Stimulated activated CD8-positive, alpha-beta memory T cell treated with anti-CD3 and anti-CD28 coated beads, Interleukin-2, amount 100 ng/mL, for 48 hours (primary cell): ENCODE data around the gene MARCHF7.
"Not testable (repeated sequence)": the region's sequence is repeated elsewhere in the genome, so short reads cannot be mapped to it uniquely, and the experiment has no call there.

Experiments
- DNase-seq, 2 donors: peaks; one replicate each; pipeline ENCODE4 v3.0.0-alpha.2; 2020; ENCODE audit warnings: low read depth in 2 of 2

MARCHF7 gene

DNA sequence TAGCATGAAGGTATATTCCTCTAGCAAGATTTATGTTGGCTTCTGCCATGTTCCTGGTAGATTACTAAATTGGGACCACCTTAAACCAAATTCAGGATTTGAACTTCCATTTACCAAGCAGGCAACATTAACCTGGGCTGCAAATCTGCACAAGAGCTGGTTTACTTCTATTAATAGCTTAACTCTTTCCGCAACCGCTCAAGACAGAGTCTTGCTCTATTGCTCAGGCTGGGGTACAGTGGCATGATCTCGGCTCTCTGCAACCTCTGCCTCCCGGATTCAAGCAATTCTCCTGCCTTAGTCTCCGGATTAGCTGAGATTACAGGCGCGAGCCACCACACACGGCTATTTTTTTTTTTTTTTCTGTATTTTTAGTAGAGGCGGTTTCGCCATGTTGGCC is 8.4 kb downstream of the MARCHF7 start:
- no peak for DNase-seq

DNA sequence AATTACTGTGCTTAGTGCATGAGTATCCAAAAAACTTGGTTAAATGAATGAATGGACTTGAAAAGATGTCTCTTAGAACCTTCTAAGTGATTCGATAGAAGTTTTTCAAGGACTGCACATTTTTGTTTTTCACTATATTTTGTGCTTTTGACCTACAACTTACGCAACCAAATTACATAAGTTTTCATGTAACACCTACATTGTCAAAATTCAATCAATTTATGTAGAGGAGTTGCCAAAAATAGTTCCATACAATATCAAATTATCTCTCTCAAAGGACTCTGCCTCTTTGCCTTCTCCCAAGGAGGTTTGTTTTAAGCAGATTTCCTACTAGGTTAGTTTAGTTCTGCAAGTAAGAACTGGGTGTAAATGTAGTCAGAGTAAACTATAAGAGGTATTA is 10.3 kb downstream of the MARCHF7 start:
- DNase-seq, result no peak

DNA sequence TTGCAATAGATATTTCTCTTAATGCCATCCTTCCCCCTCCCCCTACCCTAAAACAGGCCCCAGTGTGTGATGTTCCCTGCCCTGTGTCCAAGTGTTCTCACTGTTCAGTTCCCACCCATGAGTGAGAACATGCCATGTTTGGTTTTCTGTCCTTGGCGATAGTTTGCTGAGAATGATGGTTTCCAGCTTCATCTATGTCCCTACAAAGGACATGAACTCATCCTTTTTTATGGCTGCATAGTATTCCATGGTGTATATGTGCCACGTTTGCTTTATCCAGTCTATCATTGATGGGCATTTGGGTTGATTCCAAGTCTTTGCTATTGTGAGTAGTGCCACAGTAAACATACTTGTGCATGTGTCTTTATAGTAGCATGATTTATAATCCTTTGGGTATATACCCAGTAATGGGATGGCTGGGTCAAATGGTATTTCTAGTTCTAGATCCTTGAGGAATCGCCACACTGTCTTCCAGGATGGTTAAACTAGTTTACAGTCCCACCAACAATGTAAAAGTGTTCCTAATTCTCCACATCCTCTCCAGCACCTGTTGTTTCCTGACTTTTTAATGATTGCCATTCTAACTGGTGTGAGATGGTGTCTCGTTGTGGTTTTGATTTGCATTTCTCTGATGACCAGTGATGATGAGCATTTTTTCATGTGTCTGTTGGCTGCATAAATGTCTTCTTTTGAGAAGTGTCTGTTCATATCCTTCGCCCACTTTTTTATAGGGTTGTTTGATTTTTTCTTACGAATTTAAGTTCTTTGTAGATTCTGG is 12.7 kb downstream of the MARCHF7 start:
- DNase-seq, result not testable (repeated sequence)

DNA sequence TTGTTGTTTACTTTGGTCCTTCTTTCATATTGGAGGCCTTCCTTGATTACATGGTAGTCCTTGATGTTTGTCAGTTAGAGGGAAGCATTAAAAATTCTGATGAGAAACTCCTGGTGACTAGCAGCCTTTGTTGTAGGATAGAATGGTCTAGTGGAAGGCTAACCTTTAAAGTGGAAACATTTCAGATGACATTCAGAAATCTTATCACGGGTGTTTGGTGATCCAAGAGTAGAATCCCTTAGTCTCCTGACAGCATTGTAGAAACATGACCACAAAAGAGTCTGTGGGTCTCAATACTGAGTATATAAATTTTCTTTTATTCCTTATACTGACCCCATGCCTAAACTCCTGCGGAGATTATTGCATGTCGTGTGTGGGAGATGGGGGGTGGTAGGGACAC is 13.4 kb downstream of the MARCHF7 start:
- no peak for DNase-seq

DNA sequence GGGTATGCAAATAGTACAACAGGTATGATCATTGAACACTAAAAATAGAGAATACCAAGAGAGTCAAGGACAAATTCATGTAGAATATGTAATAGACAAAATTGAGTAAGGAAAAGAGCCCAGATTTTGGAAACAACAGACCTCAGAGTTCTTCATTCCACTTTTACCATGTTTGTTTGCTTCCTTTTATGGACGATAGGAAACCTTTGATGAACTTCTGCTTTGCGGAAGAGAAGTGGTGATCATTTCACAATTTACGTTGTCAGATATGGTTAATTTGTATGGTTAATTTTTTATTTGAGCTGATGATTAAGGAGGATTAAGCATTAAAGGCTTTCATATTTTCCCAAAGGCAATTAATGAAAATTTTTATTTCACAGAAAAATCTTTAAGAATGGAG is 16.3 kb downstream of the MARCHF7 start:
- no peak for DNase-seq

DNA sequence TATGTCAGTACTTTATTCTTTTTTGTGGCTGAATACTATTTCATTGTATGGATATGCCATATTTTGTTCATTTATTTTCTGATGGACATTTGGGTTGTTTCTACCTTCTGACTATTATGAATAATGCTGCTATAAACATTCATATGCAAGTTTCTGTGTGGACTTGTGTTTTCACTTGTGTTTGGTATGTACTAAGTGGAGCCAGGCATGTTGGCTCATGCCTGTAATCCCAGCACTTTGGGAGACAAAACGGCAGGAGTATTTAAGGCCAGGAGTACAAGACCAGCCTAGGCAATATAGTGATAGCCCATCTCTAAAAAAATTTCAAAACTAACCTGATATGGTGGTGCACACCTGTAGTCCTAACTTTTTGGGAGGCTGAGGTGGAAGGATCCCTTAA is 23.3 kb downstream of the MARCHF7 start:
- no peak for DNase-seq

DNA sequence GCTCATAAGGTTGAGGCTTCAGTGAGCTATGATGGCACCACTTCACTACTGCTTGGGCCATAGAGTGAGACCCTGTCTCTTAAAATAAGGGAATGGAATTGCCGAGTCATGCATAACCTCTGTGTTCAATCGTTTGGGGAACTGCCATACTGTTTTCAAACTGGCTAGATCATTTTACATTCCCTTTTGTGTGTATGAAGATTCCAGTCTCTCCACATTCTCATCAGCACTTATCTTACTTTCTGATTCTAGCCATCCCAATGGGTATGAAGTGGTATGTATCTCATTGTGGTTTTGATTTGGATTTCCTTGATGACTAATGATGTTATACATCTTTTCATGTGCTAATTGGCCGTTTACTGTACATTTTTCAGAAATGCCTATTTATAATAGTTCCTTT is 23.7 kb downstream of the MARCHF7 start:
- DNase-seq, result no peak

DNA sequence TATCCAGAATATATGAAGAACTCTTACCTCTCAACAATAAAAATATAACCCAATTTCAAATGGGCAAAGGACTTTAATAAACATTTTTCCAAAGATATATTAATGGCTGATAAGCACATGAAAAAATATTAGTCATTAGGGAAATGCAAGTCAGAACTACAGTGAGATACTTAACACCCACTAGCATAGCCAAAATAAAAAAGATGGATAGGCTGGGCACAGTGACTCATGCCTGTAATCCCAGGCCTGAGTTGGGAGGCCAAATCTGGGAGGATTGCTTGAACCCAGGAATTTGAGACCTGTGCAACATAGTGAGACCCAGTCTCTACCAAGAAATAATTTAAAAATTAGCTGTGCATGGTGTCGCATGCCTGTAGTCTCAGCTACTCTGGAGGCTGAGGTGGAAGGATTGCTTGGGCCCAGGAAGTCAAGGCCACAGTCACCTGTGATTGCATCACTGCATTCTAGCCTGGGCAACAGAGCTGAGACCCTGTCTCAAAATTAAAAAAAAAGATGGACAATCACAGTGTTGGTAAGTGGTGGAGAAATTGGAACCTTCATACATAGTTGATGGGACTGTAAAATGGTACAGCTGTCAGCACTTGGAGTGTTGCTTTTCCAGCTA is 25.1 kb downstream of the MARCHF7 start:
- DNase-seq, result no peak

DNA sequence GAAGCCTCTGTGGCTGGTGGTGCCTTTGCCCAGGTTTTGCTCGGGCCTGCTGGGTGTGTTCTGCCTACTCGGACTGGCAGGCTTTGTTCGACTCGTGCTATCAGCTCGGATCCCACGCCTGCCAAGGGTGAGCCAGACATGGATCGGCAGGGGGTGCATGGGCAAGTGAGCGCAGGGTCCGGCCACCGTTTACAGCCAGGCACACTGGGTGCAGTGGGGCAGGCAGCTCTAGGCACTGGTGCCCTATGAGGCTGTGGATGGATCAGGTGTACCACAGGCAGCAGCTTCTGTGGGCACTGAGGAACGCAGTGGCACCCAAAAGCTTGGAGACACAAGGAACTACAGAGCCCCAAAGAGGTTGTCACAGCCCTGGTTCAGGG is 25.6 kb downstream of the MARCHF7 start:
- no peak for DNase-seq

DNA sequence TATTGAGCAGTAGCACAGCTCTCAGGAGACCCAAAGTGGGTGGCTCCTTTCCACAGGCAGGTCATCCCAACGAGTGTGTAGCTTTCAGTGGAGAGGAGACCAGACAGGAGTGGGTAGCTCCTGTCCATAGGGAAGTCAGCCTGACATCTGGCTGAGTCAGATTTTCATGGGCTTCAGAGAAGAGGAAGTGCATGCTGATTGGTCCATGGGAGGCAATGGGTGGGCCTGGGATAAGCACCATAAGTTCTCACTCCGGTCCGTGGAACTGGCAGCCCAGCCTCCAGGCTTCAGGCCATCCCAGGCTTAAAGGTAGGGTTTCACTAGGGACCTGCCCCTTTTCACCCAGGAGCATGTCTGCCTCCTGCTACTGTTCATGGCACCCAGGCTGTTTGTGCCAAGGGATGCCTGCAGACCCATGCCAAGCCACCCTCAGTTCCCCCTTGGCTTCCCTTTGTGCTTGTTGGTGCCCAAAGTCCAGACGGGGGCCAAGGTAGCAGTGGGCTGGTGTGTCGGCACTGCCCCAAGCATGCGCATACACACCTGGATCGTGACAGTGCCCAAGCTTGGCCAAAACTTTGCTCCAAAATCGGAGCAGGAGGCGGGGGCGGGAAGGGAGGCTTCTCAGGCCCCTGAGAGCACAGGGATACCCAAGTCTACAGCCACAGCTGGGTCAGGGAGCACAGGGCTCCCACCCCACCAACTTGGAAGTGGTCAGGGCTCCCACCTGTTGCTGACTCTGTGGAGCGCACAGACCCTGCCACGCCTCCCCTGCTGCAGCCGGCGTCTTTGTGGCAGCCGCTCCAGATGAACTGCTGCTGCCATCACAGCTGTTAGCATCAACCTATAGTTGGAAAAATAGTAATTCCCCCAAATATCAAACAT is 26.4 kb downstream of the MARCHF7 start:
- no peak for DNase-seq

DNA sequence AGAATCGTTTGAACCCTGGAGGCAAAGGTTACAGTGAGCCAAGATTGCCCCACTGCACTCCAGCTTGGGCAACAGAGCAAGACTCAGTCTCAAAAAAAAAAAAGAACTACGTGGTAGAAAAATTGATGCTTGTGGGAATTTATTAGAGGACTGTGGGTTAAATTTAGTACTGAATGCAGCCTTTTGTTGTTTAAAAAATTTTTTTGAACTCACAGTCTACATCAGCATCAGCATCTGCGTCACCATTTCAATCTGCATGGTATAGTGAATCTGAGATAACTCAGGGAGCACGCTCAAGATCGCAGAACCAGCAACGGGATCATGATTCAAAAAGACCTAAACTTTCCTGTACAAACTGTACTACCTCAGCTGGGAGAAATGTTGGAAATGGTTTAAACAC is 30.5 kb downstream of the MARCHF7 start:
- no peak for DNase-seq

DNA sequence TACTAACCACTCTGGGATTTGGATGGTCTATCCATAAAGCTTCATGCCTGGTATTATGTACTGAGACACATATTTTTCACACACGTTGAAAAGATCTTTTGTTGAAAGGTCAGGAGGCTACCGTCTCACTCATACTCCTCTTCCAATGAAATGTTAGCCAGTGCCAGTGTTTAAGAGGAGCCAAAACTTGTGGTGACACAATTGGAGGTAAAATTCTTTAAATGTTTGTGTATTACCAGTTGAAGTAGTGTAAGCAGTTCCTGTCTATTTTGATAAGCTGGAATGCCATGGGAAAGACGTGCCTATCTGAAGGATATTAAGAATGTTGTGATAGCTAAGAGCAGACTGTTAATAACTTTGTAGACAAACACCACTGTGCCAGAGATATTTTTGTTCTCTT is 32.1 kb downstream of the MARCHF7 start:
- DNase-seq, result no peak

DNA sequence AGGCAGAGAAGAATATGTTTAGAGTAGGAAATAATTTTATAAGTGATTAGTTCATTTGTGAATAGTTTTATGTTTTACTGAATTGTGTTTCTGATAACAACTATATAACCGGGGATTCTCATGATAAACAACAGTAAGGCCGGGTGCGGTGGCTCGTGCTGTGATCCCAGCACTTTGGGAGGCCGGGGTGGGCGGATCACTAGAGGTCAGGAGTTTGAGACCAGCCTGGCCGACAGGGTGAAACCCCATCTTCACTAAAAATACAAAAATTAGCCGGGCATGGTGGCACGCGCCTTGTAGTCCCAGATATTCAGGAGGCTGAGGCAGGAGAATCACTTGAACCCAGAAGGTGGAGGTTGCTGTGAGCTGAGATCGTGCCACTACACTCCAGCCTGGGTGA is 32.9 kb downstream of the MARCHF7 start:
- not testable (repeated sequence) for DNase-seq

DNA sequence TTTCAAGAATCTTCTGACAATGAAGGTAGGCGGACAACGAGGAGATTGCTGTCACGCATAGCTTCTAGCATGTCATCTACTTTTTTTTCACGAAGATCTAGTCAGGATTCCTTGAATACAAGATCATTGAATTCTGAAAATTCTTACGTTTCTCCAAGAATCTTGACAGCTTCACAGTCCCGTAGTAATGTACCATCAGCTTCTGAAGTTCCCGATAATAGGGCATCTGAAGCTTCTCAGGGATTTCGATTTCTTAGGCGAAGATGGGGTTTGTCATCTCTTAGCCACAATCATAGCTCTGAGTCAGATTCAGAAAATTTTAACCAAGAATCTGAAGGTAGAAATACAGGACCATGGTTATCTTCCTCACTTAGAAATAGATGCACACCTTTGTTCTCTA is 35.8 kb downstream of the MARCHF7 start:
- no peak for DNase-seq

DNA sequence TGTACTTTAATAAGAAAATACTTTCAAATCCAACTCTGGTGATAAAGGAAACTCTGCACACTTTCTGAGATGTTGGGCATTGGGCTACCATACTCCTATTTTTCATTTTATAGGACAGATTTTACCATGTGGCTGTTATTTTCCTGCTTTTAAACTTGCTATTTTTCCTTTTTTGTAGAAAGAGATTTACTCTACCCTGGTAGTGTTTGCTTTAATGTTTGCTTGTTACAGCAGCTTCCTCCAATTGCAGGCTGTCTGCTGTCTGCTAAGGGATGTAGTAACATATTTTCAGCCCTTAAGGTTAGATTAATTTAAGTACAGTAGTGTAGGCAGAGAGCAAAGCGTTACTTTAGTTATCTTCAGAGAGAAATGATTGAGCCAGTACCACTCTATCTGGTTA is 38.6 kb downstream of the MARCHF7 start:
- DNase-seq, result no peak

DNA sequence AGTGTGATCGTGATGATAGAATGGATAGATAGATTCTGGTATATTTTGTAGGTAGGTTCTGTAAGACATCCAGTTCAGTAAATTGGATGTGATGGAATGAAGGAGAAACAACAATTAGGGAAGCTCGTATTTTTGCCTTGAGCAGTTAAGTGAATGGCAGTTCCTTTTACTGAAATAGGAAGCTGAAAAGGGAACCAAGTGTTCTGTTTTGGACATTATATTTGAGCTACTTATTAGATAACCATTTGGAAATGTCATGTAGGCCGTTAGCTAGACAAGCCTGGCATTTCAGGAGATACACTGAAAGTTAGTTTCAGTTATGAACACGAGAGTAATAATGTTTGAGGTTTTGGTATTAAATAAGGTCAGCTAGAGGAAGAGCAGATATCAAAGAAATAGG is 41.5 kb downstream of the MARCHF7 start:
- DNase-seq, result no peak

DNA sequence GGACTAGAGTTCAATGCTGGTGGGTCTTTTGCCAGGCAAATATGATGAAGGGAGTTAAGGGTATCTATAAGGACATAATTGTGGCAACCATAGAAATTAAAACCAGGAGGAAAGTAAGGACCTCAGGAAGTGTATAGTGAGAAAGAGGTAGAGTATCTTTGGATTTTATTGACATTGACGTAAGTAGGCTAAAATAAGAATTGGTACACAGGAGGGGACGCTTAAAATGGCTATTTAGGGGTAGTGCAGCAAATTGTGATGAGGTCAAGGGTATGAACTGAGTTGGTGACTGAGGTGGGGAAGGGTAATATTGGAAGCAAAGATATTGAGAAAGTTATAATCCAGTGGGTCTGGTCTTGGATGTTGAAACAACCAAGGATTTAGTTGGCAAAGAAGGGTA is 42.7 kb downstream of the MARCHF7 start:
- no peak for DNase-seq

DNA sequence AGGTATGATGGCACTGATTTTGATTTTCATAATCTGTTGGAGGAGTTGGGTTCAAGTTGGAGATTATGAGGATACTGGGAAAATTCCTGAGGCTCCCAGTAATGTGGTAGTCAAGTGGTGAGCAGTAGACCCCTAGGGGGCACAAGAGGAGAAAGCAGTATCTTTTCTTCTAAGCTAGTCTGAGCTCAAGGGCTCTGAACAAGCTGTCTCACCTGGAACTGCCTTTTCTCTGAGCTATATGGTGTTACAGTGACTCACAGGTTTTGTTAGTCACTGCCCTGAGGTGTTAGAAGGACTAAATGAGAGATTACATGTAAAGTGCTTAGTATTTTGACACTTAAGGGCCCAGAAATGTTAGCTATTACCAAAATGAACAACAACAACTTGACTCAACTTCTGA is 43.5 kb downstream of the MARCHF7 start:
- no peak for DNase-seq

DNA sequence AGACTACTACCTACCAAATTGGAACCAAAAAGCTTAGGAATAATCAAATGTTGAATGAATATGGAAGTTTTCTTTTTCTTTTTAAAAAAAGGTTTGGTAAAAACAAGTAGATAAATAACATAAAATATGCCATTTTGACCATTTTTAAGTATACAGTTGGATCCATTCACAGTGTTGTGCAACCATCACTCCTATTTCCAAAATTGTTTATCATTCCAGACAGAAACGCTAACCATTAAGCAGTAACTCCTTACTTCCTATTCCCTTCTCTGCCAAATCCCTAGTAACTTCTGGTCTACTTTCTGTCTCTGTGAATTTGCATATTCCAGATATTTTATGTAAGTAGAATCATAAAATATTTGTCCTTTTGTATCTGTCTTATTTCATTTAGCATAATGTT is 45.9 kb downstream of the MARCHF7 start:
- no peak for DNase-seq

DNA sequence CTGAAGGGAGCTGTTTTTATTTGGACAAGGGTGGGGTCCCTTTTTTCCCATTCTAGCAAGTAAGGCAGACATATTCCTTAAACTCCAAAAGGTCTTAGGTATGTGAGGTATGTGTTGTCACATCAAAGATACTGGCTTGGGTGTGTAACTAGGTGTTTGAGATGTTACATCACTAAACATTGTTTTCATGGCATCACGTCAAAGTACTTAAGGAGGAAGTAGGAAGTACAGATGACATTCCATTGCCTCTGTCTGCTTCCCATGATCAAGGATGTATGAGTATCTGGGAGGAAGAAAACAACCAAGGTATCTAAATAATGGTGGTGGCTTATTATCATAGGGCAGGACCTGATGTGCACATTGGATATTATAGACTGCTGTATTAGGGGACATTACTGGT is 46.4 kb downstream of the MARCHF7 start:
- no peak for DNase-seq

DNA sequence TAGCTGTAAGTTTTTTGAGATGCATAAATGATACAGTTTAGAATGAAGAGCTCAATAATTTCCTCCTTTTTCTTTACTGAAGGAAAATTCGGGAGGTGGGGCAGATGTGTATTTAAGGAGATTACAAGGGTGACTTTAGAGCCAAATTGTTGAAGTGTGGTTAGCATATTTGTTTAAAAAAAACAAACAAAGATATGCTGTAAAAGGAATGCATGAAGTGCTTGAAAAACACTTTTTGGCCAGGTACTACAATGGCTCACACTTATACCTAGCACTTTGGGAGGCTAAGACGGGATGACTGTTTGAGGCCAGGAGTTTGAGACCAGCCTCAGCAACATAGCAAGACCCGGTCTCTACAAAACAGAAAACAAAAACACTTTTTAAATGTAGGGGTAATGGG is 47.3 kb downstream of the MARCHF7 start:
- no peak for DNase-seq

DNA sequence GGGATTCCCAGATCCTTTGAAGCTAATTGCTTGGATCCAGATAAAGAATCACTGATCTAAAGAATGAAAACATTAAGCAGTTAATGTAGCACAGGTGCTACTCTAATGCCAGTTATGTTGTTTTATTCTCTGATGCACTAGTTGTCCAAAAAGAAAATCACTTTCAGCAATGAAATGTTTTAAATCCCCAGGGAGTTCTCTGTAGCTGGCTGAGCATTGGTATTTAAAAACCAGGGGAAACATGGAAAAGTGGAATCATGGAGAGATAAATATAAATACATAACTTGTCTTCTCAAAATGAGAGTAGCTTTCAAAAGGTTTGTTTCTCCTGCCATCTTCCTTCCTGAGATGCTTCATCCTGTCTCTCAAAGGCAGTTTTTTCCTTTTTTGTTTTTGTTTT is 48.0 kb downstream of the MARCHF7 start:
- DNase-seq, result no peak

DNA sequence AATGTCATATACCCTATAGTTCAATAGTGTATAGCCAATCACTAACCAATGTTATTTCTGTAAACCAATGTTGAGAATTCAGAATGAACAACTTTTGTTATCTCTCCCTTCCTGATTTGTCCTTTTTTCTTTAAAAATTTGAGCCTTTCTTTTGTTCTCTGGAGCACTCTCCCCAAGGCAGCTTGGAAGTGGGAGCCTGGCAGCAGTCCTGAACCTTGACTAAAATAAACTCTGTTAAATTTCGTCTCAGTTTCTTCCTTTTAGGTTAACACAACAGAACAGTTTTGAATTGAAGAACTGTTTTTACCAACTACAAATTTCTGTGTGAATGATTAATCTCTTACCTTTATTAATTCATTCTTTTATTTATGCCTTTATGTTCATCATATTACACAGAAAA is 49.8 kb downstream of the MARCHF7 start:
- no peak for DNase-seq
